22Rv1 (cell line): ENCODE measurements around the gene ADAMTS17.

Experiments used
- CTCF ChIP-seq: fragments of 450-650 bp; IDR thresholded peaks from 2 replicates; pipeline ENCODE4 v1.5.1; 2017; ENCODE audit warnings: mild to moderate bottlenecking
- ZFX ChIP-seq: fragments of 450-650 bp; IDR thresholded peaks from 2 replicates; pipeline ENCODE4 v1.6.1; 2017; ENCODE audit warnings: antibody characterized with exemption, borderline replicate concordance

GRCh38 chr15:100075229-100075628 is 266.5 kb downstream of the ADAMTS17 start:
- TF ChIP-seq CTCF (no peak), ZFX (no peak)
